GM18861 (cell line): ENCODE data around the gene WDFY3.

Experiments
- ATAC-seq: cut with Tn5 transposase; IDR thresholded peaks from one replicate; pipeline ENCODE4 v1.9.1; 2021; ENCODE audit not compliant: unreplicated experiment

The WDFY3 gene

GRCh38 chr4:84914686-84915395 is 51.6 kb downstream of the WDFY3 start:
- no peak for ATAC-seq

- ATAC-seq = no peak
Measured at GRCh38 chr4:84913176-84913575, 53.3 kb downstream of the WDFY3 start.

- no peak for ATAC-seq
Measured at GRCh38 chr4:84912741-84913140, 53.7 kb downstream of the WDFY3 start.

GRCh38 chr4:84908876-84909275 is 57.6 kb downstream of the WDFY3 start:
- ATAC-seq = no peak

DNA sequence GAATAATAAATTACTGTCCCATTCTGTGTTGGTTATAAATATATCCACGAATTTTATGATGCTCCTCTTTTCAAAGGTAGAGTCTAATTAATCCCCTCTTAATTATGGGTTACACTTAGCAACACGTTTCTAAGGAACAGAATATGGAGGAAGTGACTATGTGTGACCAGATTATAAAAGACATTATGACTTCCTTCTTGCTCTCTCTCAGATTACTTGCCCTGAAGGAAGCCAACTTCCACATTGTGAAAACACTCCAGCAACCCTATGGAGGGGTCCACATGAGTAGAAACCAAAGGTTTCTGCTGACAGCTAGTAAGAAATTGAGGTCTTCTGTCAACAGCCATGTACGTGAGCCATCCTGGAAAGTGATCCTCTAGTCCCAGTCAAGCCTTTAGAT is 59.3 kb downstream of the WDFY3 start:
- ATAC-seq = no peak

GRCh38 chr4:84905646-84906045 is 60.8 kb downstream of the WDFY3 start:
- no peak for ATAC-seq

GRCh38 chr4:84901740-84902281 is 64.7 kb downstream of the WDFY3 start:
- no peak for ATAC-seq

DNA sequence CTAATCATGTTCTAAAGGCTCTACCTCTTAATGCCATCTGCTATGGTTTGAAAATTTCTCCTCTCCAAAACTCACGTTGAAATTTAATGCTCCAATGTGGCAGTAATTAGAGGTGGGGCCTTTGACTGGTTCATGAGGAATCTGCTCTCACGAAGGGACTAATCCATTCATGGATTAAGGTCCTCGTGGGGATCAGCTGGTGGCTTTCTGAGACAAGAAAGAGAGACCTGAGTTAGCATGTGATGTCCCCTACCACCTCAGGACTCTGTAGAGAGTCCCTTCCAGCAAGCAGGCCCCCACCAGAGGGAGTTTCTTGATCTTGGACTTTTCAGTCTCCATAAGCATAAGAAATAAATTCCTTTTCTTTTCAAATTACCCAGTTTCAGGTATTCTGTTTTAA is 65.3 kb downstream of the WDFY3 start:
- ATAC-seq = no peak

- no peak for ATAC-seq
Measured at GRCh38 chr4:84899616-84900015, 66.9 kb downstream of the WDFY3 start.

DNA sequence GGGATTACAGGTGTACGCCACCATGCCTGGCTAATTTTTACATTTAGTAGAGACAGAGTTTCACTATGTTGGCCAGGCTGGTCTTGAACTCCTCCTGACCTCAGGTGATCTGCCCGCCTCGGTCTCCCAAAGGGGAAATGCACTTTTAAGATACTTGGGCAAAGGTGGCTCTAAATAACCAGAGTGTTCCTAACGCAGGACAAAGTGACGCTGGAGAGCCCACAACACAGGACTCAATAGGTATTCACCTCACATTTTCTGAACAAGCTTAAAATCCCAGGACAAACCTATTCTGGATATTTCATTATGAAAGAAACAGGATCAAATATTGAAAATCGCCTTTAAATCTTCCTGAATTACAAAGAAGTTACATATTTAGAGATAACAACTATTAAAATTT is 69.0 kb downstream of the WDFY3 start:
- no peak for ATAC-seq

DNA sequence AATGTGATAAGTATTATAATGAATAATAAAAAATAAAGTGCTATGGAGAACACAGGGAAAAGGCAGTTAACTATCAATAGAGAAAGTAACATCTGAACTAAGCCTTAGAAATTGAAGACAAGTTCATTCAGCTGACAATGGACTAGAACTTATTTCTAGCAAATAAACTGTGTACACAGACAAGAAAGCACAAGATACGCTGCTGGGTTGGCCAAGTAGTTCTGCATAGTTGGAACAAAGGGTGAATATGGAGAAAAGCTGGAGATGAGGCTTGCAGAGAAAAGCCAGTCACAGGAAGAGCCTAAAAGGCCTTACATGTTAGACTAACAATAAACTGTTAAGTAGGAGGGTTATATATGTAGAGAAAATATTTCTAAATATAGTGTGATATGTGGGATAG is 71.2 kb downstream of the WDFY3 start:
- no peak for ATAC-seq

- ATAC-seq = no peak
Measured at GRCh38 chr4:84894621-84895020, 71.9 kb downstream of the WDFY3 start.

- no peak for ATAC-seq
Measured at GRCh38 chr4:84892950-84893349, 73.5 kb downstream of the WDFY3 start.

DNA sequence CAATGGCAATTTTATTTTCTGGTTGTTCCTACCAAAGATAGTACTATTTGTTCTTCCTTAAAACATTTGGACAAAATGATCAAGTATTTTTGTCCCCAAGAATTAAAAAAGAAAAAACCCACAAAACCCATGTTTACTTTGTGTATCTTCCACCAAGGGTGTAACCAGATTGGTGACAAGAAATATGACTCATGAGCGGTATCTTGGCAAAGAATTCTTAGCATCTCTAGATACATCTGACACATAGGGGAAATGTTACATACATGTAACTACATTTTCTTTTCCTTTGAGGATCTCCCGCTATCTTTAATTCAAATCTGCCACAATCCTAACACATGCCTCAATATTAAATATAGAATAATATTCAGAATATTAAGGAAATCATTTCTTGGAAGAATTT is 78.7 kb downstream of the WDFY3 start:
- no peak for ATAC-seq

DNA sequence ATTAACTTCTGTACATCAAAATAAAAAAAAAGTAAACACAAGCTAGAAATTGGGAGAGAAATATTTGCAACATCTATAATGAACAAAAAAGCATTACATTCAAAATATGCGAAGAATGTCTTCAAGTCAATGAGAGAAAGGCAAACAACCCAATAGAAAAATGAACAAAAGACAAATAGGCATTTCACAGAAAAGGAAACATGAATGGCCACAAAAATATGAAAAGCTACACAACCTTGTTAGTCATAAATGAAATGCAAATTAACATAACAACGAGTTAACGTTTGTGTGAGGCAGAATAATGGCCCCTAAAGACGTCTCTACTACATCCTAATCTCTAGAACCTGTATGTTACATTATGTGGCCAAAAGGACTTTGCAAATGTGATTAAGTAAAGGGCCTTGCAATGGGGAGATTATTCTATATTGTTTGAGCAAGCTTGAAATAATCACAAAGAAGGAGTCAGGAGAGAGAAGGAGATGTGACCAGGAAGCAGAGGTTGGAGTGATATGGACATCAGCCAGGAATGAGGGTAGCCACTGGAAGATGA is 86.8 kb downstream of the WDFY3 start:
- no peak for ATAC-seq

DNA sequence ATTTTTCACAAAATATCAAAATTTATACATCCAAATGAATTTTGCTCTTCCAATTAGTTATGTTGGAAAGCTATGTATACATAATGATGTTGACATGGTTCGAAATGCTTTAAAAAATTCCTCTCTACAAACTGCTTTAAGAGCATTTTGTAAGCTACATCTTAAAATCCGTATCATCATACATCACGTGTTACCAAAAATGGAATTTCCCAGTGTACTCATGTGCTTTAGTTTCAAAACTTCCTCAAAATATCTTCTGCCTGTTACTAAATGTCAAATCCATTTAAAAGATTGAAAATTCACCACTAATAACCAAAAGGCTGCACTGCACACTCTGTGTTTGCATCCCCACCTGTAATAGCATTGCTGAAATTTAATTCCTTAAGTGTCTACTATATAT is 87.9 kb downstream of the WDFY3 start:
- ATAC-seq = no peak

GRCh38 chr4:84878090-84878489 is 88.4 kb downstream of the WDFY3 start:
- no peak for ATAC-seq

GRCh38 chr4:84877051-84877833 is 89.2 kb downstream of the WDFY3 start:
- ATAC-seq = no peak

- no peak for ATAC-seq
Measured at GRCh38 chr4:84875636-84876371, 90.7 kb downstream of the WDFY3 start.

- no peak for ATAC-seq
Measured at GRCh38 chr4:84874619-84875018, 91.9 kb downstream of the WDFY3 start.

DNA sequence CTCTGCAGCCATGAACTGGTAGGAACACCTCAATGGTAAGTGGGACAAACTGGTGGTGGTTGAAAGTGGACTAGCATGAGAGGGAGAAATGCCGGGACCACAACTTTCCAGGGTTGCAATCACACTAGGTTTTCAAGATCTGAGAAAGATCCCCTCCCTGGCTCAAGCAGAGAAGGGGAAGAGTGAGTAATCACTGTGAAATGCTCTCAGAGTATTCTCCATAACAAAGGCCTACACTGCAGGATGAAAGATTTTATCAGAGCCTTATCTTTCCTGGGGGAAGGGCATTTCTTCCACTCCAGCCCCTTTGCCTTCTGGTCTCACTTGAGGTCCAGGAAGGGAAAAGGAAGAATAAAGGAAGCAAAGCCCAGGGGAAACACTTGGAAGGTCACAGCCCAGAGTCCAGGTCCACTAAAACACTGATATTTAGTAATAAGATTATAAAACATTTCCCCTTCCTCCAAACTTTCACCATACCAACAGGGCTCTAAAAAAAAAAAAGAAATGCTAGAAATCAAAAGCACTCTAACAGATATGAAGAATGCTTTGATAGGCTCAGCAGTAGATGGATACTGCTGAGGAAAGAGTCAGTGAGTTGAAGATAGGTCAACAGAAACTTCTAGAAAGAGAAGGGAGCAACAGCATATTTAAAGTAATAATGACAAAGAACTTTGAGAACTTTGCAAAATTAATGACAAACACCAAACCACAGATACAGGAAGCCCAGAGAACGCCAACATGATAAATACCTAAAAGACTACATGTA is 95.9 kb downstream of the WDFY3 start:
- ATAC-seq = no peak
